K562 (cell line): ENCODE results near the gene RAB31. TPM values are rescaled to one million over a fixed set of nuclear protein-coding genes. Genes with fewer than 3 reads are reported as not detected.

Experiments used
- ETV5 ChIP-seq: sonication (generic); formaldehyde crosslinking; IDR thresholded peaks from 2 replicates; pipeline ENCODE4 v1.4.0; 2020; ENCODE audit warnings: low read depth, mild to moderate bottlenecking, missing genetic modification reagents
- FOSL1 ChIP-seq: fragments of 200-800 bp; sonication (Bioruptor generic); conservative IDR thresholded peaks from 2 replicates; pipeline ENCODE4 v1.6.1; 2016; ENCODE audit warnings: missing genetic modification characterization, missing compliant biosample characterization
- GTF2F1 ChIP-seq: IDR thresholded peaks from 2 replicates; pipeline ENCODE4 v1.6.1; 2011; ENCODE audit warnings: low read depth, low read length, improper control_type of control experiment
- NRF1 ChIP-seq, 2 experiments: fragments of 450-650 bp; IDR thresholded peaks in 1 of 2; conservative IDR thresholded peaks in 1 of 2; 2 replicates each; pipeline ENCODE4 v1.6.1; 2014; ENCODE audit warnings: mild to moderate bottlenecking in 2 of 2
- POLR2AphosphoS5 ChIP-seq: IDR thresholded peaks from 2 replicates; pipeline ENCODE4 v1.6.1; 2011; ENCODE audit warnings: mild to moderate bottlenecking, low read depth, low read length, moderate library complexity; ENCODE audit not compliant: control insufficient read depth, insufficient read depth
- SMARCA4 ChIP-seq: fragments of 450-650 bp; IDR thresholded peaks from 2 replicates; pipeline ENCODE4 v1.6.1; 2016
- TCF3 ChIP-seq: sonication (generic); formaldehyde crosslinking; IDR thresholded peaks from 2 replicates; pipeline ENCODE4 v1.4.0; 2020; ENCODE audit warnings: mild to moderate bottlenecking, missing genetic modification reagents
- TRIM24 ChIP-seq, 2 experiments: fragments of 450-650 bp; IDR thresholded peaks; 2 replicates each; pipeline ENCODE4 v1.6.1; 2016
- ZBTB12 ChIP-seq: fragments of 250-450 bp; sonication (Bioruptor Pico); IDR thresholded peaks from 2 replicates; pipeline ENCODE4 v1.4.0; 2020
- ZBTB5 ChIP-seq: fragments of 450-650 bp; IDR thresholded peaks from 2 replicates; pipeline ENCODE4 v1.6.1; 2017; ENCODE audit warnings: antibody characterized with exemption
- ZNF133 ChIP-seq: fragments of 250-450 bp; sonication (Bioruptor Pico); IDR thresholded peaks from 2 replicates; pipeline ENCODE4 v1.4.0; 2020; ENCODE audit warnings: mild to moderate bottlenecking
- ZNF431 ChIP-seq: sonication (generic); formaldehyde crosslinking; IDR thresholded peaks from 2 replicates; pipeline ENCODE4 v1.8.0; 2022; ENCODE audit warnings: mild to moderate bottlenecking, missing genetic modification reagents
- ZNF583 ChIP-seq: fragments of 250-450 bp; sonication (Bioruptor Pico); IDR thresholded peaks from 2 replicates; pipeline ENCODE4 v1.4.0; 2020
- ZNF639 ChIP-seq, 2 experiments: fragments of 200-800 bp in 1 of 2; sonication (Bioruptor generic) in 1 of 2; sonication (generic) in 1 of 2; formaldehyde crosslinking in 1 of 2; IDR thresholded peaks in 1 of 2; conservative IDR thresholded peaks in 1 of 2; 2 replicates each; pipeline versions ENCODE4 v1.5.0 to v1.6.1; 2016 to 2020; ENCODE audit warnings: missing compliant biosample characterization in 1 of 2, missing genetic modification characterization in 1 of 2, missing genetic modification reagents in 1 of 2
- polyA plus RNA-seq, 8 experiments: library from polyadenylated mRNA; depleted of rRNA in 4 of 8; stranded (reverse) in 5 of 8; unstranded in 3 of 8; fragments of >200 nt; fragmentation: Nextera tagmentation in 2 of 8; fragmentation: Illumina TruSeq in 1 of 8; extraction: Ambion mirVana in 2 of 8; extraction: Trizol in 1 of 8; gene quantifications; 2 replicates each; pipeline versions ENCODE4 v1.2.1 to v1.2.3, GENCODE V29; 2011 to 2014; ENCODE audit warnings: inconsistent platforms in 1 of 8, missing spikeins in 1 of 8
- total RNA-seq, 7 experiments: library from RNA; depleted of rRNA in 6 of 7; stranded (reverse); fragments of >200 nt in 6 of 7; fragmentation: Illumina TruSeq in 2 of 7; extraction: Trizol in 2 of 7; gene quantifications; 2 replicates each; pipeline versions ENCODE4 v1.2.1 to v1.2.3, GENCODE V29; 2011 to 2021; ENCODE audit warnings: low replicate concordance in 1 of 7
- TF ChIP-seq, protein P1 (sequence below), 3 experiments: fragments of 200-800 bp in 1 of 3; fragments of 250-450 bp in 1 of 3; fragments of 450-650 bp in 1 of 3; sonication (Bioruptor Pico) in 1 of 3; sonication (Bioruptor generic) in 1 of 3; formaldehyde crosslinking in 1 of 3; IDR thresholded peaks; 2 replicates each; pipeline versions ENCODE4 v1.6.1 to v1.8.0; 2016 to 2022; ENCODE audit warnings: mild to moderate bottlenecking in 2 of 3, missing genetic modification characterization in 2 of 3, missing compliant biosample characterization in 1 of 3, moderate library complexity in 1 of 3
- TF ChIP-seq, protein P2 (sequence below): fragments of 450-650 bp; formaldehyde crosslinking; conservative IDR thresholded peaks from 2 replicates; pipeline ENCODE4 v1.4.0; 2022; ENCODE audit warnings: mild to moderate bottlenecking, missing genetic modification characterization

The RAB31 gene
- total and polyA plus RNA-seq, 9 of the 15 experiments (the other 6 are each of a cell fraction or from before 2014, with no cell fraction given) = 20.7 to 70.4 (median 41.3) TPM

GRCh38 chr18:9885170-9886004 is 177.3 kb downstream of the RAB31 start, which contains the start of gene TXNDC2 (continued):
- TF ChIP-seq, protein P1, sequence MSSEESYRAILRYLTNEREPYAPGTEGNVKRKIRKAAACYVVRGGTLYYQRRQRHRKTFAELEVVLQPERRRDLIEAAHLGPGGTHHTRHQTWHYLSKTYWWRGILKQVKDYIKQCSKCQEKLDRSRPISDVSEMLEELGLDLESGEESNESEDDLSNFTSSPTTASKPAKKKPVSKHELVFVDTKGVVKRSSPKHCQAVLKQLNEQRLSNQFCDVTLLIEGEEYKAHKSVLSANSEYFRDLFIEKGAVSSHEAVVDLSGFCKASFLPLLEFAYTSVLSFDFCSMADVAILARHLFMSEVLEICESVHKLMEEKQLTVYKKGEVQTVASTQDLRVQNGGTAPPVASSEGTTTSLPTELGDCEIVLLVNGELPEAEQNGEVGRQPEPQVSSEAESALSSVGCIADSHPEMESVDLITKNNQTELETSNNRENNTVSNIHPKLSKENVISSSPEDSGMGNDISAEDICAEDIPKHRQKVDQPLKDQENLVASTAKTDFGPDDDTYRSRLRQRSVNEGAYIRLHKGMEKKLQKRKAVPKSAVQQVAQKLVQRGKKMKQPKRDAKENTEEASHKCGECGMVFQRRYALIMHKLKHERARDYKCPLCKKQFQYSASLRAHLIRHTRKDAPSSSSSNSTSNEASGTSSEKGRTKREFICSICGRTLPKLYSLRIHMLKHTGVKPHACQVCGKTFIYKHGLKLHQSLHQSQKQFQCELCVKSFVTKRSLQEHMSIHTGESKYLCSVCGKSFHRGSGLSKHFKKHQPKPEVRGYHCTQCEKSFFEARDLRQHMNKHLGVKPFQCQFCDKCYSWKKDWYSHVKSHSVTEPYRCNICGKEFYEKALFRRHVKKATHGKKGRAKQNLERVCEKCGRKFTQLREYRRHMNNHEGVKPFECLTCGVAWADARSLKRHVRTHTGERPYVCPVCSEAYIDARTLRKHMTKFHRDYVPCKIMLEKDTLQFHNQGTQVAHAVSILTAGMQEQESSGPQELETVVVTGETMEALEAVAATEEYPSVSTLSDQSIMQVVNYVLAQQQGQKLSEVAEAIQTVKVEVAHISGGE (CRISPR knock-in tag; IDR thresholded peaks at IDR 0.05) = peak in 1 of 3 experiments; percentile 22; a peak in 2 of 6 replicates
- TF ChIP-seq ZNF431 (CRISPR knock-in tag) (no peak), GTF2F1 (no peak; the same call in 1 of the 2 replicates), ZNF639 (CRISPR knock-in tag; conservative IDR thresholded peaks at IDR 0.05 in 1 of 2, IDR thresholded peaks at IDR 0.05 in 1 of 2) (peak in 1 of 2 experiments; percentile 70; a peak in 2 of 4 replicates), ZNF133 (CRISPR knock-in tag) (no peak), ZBTB5 (no peak), TRIM24 (IDR thresholded peaks at IDR 0.05) (peak; percentile 31 to 69; a peak in 3 of 4 replicates), ETV5 (CRISPR knock-in tag) (0 out of 2 replicates have a peak, but pooled peaks have one; percentile 36), NRF1 (conservative IDR thresholded peaks at IDR 0.05 in 1 of 2, IDR thresholded peaks at IDR 0.05 in 1 of 2) (peak in 1 of 2 experiments; percentile 30; a peak in 3 of 4 replicates), POLR2AphosphoS5 (peak; percentile 44; the same call in 1 of the 2 replicates), ZBTB12 (CRISPR knock-in tag) (no peak), TCF3 (CRISPR knock-in tag) (peak; percentile 90), ZNF583 (CRISPR knock-in tag) (peak; percentile 15; the same call in 1 of the 2 replicates), SMARCA4 (peak; percentile 76), FOSL1 (tag) (peak; percentile 71)
- TF ChIP-seq, protein P2, sequence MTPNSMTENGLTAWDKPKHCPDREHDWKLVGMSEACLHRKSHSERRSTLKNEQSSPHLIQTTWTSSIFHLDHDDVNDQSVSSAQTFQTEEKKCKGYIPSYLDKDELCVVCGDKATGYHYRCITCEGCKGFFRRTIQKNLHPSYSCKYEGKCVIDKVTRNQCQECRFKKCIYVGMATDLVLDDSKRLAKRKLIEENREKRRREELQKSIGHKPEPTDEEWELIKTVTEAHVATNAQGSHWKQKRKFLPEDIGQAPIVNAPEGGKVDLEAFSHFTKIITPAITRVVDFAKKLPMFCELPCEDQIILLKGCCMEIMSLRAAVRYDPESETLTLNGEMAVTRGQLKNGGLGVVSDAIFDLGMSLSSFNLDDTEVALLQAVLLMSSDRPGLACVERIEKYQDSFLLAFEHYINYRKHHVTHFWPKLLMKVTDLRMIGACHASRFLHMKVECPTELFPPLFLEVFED (CRISPR knock-in tag) = 0 out of 2 replicates have a peak, but pooled peaks have one; percentile 69
